SK-N-SH (cell line): ENCODE data around the gene NDC80.

ENCODE experiments used
- EP300 ChIP-seq, 2 experiments: IDR thresholded peaks; 2 replicates each; pipeline versions ENCODE4 v1.4.0 to v1.6.1; 2012; ENCODE audit warnings: borderline replicate concordance in 1 of 2, low read depth in 1 of 2, low read length in 1 of 2
- FOXJ3 ChIP-seq: sonication (generic); formaldehyde crosslinking; IDR thresholded peaks from 2 replicates; pipeline ENCODE4 v1.5.1; 2020; ENCODE audit warnings: mild to moderate bottlenecking, missing genetic modification reagents
- GABPA ChIP-seq: IDR thresholded peaks from 2 replicates; pipeline ENCODE4 v1.4.0; 2012; ENCODE audit warnings: low read depth, mild to moderate bottlenecking
- MXI1 ChIP-seq: IDR thresholded peaks from 2 replicates; pipeline ENCODE4 v1.6.1; 2012; ENCODE audit warnings: mild to moderate bottlenecking, low read depth, low read length, improper control_type of control experiment
- NFIC ChIP-seq: IDR thresholded peaks from 2 replicates; pipeline ENCODE4 v1.4.0; 2012; ENCODE audit warnings: borderline replicate concordance
- POLR2AphosphoS5 ChIP-seq: IDR thresholded peaks from 2 replicates; pipeline ENCODE4 v1.6.1; 2012; ENCODE audit warnings: low read depth, low read length
- TAF1 ChIP-seq: IDR thresholded peaks from 2 replicates; pipeline ENCODE4 v1.6.1; 2012; ENCODE audit warnings: low read depth, mild to moderate bottlenecking, low read length, moderate library complexity, borderline replicate concordance
- TCF12 ChIP-seq: IDR thresholded peaks from 2 replicates; pipeline ENCODE4 v1.4.0; 2012
- TF ChIP-seq, protein P1 (sequence below): IDR thresholded peaks from 2 replicates; pipeline ENCODE4 v1.4.0; 2012; ENCODE audit warnings: low read depth
- TF ChIP-seq, protein P2 (sequence below): IDR thresholded peaks from 2 replicates; pipeline ENCODE4 v1.4.0; 2012; ENCODE audit warnings: low read depth, borderline replicate concordance
- TF ChIP-seq, protein P3 (sequence below): fragments of 200-600 bp; sonication (generic); IDR thresholded peaks from 2 replicates; pipeline ENCODE4 v1.6.1; 2017; ENCODE audit warnings: antibody characterized with exemption, mild to moderate bottlenecking, moderate library complexity
- TF ChIP-seq, protein P4 (sequence below): IDR thresholded peaks from 2 replicates; pipeline ENCODE4; 2012
- TF ChIP-seq, protein P5 (sequence below): IDR thresholded peaks from 2 replicates; pipeline ENCODE4 v1.6.1; 2012; ENCODE audit warnings: mild to moderate bottlenecking, low read depth, low read length, moderate library complexity
- TF ChIP-seq, protein P6 (sequence below): fragments of 150-350 bp; IDR thresholded peaks from 2 replicates; pipeline ENCODE4 v1.6.1; 2016; ENCODE audit warnings: mild to moderate bottlenecking, low read depth, low read length

DNA sequence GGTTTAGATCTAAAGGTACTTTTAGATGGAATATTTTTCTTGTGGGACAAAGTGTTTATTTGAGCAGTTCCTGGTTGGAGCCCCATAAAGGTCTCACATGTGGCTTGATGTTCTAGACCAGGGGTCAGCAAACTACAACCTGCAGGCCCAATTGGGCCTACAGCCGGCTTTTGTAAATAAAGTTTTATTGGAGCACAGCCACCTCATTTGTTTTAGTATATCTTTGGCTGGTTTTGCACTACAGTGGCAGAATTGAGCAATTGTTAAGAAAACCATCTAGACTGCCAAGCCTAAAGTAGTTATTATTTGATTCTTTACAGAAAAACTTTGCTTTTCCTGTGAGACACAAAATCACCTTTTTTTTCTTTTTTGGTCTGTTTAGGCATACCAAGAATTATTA, 41.6 kb downstream of the NDC80 start:
- TF ChIP-seq MXI1, result no peak
- TF ChIP-seq, protein P1, sequence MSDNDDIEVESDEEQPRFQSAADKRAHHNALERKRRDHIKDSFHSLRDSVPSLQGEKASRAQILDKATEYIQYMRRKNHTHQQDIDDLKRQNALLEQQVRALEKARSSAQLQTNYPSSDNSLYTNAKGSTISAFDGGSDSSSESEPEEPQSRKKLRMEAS, result no peak
- TF ChIP-seq GABPA, result no peak
- TF ChIP-seq, protein P2, sequence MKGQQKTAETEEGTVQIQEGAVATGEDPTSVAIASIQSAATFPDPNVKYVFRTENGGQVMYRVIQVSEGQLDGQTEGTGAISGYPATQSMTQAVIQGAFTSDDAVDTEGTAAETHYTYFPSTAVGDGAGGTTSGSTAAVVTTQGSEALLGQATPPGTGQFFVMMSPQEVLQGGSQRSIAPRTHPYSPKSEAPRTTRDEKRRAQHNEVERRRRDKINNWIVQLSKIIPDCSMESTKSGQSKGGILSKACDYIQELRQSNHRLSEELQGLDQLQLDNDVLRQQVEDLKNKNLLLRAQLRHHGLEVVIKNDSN, result no peak
- TF ChIP-seq NFIC, result no peak
- no peak for TF ChIP-seq POLR2AphosphoS5
- TF ChIP-seq, protein P3, sequence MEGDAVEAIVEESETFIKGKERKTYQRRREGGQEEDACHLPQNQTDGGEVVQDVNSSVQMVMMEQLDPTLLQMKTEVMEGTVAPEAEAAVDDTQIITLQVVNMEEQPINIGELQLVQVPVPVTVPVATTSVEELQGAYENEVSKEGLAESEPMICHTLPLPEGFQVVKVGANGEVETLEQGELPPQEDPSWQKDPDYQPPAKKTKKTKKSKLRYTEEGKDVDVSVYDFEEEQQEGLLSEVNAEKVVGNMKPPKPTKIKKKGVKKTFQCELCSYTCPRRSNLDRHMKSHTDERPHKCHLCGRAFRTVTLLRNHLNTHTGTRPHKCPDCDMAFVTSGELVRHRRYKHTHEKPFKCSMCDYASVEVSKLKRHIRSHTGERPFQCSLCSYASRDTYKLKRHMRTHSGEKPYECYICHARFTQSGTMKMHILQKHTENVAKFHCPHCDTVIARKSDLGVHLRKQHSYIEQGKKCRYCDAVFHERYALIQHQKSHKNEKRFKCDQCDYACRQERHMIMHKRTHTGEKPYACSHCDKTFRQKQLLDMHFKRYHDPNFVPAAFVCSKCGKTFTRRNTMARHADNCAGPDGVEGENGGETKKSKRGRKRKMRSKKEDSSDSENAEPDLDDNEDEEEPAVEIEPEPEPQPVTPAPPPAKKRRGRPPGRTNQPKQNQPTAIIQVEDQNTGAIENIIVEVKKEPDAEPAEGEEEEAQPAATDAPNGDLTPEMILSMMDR, result no peak
- TF ChIP-seq, protein P4, sequence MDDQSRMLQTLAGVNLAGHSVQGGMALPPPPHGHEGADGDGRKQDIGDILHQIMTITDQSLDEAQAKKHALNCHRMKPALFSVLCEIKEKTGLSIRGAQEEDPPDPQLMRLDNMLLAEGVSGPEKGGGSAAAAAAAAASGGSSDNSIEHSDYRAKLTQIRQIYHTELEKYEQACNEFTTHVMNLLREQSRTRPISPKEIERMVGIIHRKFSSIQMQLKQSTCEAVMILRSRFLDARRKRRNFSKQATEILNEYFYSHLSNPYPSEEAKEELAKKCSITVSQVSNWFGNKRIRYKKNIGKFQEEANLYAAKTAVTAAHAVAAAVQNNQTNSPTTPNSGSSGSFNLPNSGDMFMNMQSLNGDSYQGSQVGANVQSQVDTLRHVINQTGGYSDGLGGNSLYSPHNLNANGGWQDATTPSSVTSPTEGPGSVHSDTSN, result no peak
- TF ChIP-seq, protein P5, sequence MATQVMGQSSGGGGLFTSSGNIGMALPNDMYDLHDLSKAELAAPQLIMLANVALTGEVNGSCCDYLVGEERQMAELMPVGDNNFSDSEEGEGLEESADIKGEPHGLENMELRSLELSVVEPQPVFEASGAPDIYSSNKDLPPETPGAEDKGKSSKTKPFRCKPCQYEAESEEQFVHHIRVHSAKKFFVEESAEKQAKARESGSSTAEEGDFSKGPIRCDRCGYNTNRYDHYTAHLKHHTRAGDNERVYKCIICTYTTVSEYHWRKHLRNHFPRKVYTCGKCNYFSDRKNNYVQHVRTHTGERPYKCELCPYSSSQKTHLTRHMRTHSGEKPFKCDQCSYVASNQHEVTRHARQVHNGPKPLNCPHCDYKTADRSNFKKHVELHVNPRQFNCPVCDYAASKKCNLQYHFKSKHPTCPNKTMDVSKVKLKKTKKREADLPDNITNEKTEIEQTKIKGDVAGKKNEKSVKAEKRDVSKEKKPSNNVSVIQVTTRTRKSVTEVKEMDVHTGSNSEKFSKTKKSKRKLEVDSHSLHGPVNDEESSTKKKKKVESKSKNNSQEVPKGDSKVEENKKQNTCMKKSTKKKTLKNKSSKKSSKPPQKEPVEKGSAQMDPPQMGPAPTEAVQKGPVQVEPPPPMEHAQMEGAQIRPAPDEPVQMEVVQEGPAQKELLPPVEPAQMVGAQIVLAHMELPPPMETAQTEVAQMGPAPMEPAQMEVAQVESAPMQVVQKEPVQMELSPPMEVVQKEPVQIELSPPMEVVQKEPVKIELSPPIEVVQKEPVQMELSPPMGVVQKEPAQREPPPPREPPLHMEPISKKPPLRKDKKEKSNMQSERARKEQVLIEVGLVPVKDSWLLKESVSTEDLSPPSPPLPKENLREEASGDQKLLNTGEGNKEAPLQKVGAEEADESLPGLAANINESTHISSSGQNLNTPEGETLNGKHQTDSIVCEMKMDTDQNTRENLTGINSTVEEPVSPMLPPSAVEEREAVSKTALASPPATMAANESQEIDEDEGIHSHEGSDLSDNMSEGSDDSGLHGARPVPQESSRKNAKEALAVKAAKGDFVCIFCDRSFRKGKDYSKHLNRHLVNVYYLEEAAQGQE, result no peak
- no peak for TF ChIP-seq TAF1
- TF ChIP-seq FOXJ3 (CRISPR knock-in tag), result no peak
- no peak for TF ChIP-seq TCF12
- TF ChIP-seq EP300 (IDR thresholded peaks at IDR 0.05; ENCODE audit: borderline replicate concordance in 1 of 2, low read depth in 1 of 2, low read length in 1 of 2), result no peak
- TF ChIP-seq, protein P6, sequence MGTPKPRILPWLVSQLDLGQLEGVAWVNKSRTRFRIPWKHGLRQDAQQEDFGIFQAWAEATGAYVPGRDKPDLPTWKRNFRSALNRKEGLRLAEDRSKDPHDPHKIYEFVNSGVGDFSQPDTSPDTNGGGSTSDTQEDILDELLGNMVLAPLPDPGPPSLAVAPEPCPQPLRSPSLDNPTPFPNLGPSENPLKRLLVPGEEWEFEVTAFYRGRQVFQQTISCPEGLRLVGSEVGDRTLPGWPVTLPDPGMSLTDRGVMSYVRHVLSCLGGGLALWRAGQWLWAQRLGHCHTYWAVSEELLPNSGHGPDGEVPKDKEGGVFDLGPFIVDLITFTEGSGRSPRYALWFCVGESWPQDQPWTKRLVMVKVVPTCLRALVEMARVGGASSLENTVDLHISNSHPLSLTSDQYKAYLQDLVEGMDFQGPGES, result no peak
